GM19395 (cell line): ENCODE results near the gene HLA-B.
"Not testable (repeated sequence)": the region's sequence is repeated elsewhere in the genome, so short reads cannot be mapped to it uniquely, and the experiment has no call there.

Experiments
- ATAC-seq: cut with Tn5 transposase; IDR thresholded peaks from one replicate; pipeline ENCODE4 v1.9.1; 2021; ENCODE audit warnings: mild to moderate bottlenecking, moderate library complexity; ENCODE audit not compliant: unreplicated experiment

Gene HLA-B

DNA sequence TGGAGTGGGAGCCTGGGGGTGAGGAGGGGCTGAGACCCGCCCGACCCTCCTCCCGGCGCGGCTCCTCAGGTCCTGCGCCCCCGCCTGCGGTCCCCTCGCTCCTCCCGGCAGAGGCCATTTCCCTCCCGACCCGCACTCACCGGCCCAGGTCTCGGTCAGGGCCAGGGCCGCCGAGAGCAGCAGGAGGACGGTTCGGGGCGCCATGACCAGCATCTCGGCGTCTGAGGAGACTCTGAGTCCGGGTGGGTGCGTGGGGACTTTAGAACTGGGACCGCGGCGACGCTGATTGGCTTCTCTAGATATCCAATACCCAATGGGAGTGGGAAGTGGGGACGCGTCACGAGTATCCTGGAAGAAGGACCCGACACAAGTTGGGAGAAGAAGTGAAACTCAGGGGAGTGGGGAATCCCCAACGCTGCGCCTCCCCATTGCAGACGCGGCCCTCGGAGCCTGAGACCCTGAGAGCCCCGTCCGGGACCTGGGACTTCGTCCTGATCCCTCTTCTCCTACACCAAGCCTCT, at the start of gene HLA-B:
TSS of gene HLA-B (minus strand) at position 234 of the 521 bp plus-strand sequence. CDS start at position 213, 21 bp downstream.
- peak; percentile 64 for ATAC-seq

- ATAC-seq: no peak
These were observed 49.0 kb upstream of the HLA-B start for GRCh38 chr6:31405996-31406395.

DNA sequence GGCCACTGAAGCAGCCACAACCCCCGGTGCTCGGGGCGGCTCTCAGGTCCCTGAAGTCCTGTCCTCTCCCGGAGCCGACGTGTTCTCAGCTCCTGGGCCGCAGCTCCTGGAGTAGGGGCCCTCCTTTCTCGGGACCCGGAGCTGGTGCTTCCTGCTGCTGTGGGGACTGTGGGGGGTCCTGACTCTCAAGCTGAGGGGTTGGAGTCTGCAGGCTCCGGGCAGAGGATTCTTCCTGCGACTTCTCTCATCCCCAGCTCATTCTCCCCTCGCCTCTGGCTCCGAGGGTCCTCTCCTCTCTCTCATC, 47.0 kb upstream of the HLA-B start:
- ATAC-seq: not testable (repeated sequence)

GRCh38 chr6:31403283-31404060, 46.5 kb upstream of the HLA-B start, which contains the start of gene MICA:
Gene MICA (plus strand): TSS chr6:31403595. CDS start chr6:31403633, 38 bp downstream.
- ATAC-seq: peak; percentile 39

GRCh38 chr6:31402324-31403282, 45.6 kb upstream of the HLA-B start:
- peak; percentile 28 for ATAC-seq

GRCh38 chr6:31401403-31401802, 44.4 kb upstream of the HLA-B start:
- no peak for ATAC-seq

GRCh38 chr6:31400467-31401289, 43.7 kb upstream of the HLA-B start:
- no peak for ATAC-seq

- ATAC-seq: no peak
These were observed 42.8 kb upstream of the HLA-B start for GRCh38 chr6:31399589-31400466.

DNA sequence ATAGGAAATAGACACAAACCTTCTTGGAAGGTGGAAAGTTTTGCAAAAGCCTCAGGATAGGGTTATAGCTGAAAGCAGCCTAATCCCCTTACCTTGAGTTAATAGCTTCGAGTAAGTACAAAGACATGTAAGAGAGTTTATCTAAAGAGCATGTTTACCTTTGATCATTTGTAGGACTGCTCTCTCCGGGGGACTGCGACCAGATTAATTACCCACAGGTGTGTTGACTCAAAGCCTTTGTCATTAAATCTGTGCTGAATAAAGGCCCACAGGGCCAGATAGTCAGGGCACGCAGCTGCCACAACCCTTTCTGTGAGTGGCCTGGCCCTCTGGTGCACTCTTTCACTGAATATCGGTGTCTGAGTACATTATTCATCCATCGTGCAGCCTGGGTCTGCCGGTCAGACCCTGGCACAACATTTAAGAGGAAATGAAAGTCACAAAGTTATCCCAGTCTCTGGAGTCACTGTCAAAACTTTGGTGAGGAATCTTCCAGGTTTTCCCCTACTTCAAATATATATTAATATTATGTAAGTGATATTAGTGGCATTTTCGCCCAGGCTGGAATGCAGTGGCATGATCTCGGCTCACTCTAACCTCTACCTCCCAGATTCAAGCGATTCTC, 41.0 kb upstream of the HLA-B start:
- no peak for ATAC-seq

DNA sequence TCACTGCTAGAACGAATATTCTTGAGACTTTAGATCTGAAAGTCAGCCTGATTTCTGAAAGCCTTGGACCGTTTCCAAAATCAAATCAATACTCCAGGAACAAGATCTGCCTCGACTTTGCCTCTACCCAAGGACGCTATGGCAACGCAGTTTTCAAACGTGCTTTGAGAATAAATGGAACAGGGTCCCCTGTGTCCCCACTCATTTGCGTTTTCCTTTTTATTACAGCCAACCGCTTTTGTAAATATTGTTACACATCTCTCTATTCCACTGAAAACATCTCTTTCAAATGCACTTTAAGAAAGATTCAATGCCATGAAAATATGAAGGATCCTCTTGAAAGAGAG, 40.1 kb upstream of the HLA-B start:
- ATAC-seq: not testable (repeated sequence)

DNA sequence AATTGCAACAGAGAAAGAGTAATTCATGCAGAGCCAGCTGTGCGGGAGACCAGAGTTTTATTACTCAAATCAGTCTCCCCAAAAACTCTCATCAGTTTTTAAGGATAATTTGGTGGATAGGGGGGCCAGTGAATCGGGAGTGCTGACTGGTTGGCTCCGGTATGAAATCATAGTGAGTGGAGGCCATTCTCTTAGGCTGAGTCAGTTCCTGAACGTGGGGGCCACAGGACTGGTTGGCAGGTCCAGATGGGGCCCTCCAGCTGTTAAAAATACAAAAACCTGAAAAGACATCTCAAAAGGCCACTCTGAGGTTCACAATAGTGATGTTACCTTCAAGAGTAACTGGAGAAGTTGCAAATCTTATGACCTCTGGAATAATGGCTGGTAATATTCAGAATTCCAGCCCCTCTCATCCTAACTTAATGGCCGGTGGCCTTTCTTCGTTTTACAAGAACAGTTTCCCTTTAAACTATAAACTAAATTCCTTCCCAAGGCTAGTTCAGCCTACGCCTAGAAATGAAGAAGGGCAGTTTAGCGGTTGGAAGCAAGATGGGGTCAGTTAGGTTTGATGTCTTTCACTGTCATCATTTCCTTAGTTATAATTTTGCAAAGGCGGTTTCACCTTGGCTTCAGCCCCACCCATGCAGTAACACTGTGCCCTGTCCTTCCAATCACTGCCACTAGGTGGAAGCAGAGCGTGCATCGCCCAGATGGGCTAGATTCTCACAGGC, 39.6 kb upstream of the HLA-B start:
- ATAC-seq: no peak

DNA sequence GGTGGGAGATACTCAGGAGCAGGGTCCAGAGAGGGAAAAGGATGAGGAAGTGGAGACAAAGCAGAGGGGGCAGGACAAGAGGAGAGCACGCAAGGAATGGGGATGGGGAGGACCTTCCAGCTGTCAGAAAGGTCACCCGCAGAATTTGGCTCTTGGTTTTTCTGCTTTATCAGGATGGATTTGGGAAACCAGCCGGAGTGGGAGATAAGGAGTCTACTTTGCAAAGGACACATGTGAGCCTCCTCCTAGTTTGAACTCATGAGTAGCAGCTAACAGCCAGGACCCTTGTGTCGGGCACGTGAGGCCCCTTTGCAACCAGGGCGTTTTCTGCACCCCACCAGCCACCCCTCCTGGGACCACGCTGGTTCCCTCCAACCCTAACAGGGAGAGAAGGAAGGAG, 38.9 kb upstream of the HLA-B start:
- no peak for ATAC-seq

GRCh38 chr6:31394381-31394780, 37.4 kb upstream of the HLA-B start:
- no peak for ATAC-seq

DNA sequence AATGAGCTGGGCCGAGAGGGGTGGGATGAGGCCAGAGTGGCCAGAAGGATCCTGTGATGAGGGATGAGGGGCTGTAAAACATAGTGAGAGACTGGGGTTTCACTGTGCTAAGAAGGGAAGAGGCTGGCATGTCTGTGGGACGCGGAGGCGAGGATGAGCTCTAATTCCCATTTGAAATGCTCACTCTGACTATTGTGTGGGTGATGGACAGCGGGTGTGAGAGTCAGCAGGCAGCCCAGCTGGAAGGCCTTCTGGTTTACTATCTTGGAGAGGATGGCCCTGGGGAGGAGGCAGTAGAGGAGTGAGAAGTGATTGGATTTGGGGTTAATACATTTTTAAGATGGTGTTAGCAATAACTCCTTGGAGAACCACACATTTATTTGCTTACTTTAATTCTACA, 37.0 kb upstream of the HLA-B start:
- no peak for ATAC-seq

DNA sequence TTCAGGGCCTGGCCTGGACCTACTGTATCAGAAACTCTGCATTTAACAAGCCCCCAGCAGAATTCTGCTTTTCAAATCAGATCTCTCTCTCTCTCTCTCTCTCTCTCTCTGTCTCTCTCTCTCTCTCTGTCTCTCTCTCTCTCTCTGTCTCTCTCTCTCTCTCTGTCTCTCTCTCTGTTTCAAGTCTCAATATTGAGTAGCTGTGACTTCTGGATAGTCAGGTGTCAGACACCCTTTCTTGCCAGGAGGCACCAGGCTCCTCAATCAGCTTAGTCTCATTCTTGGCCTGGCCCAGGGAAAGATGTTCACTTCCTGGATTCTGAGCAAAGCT, 32.8 kb upstream of the HLA-B start:
- ATAC-seq: not testable (repeated sequence)

GRCh38 chr6:31388916-31389801, 32.2 kb upstream of the HLA-B start:
- ATAC-seq: not testable (repeated sequence)

DNA sequence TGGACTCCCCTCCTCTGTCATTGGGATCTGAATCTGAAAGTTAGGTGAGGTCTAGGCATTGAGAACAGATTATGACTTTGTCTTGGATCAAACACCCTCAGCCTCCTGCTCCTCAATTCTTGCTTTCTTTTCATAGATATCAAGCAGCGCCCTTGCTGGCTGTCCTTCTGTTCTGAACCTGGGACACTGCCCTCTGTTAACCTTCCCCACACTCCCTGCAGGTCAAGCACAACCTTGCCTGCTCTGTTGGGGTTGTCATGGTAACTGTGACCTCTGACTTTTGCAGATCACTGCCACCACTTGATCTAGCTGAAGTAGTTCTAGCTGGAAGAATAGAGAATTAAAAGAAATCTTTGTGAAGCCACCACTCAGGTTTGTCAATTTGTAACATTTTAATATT, 30.0 kb upstream of the HLA-B start:
- ATAC-seq: no peak

- ATAC-seq: no peak
These were observed 29.1 kb upstream of the HLA-B start for GRCh38 chr6:31386099-31386498.
